Fibroblast of lung (primary cell): ENCODE results near the gene C11orf24.

Experiments
- EZH2 ChIP-seq: IDR thresholded peaks from 2 replicates; pipeline ENCODE4 v1.5.1; 2012; ENCODE audit warnings: low read length, control low read depth, mild to moderate bottlenecking; ENCODE audit errors: missing control alignments
- TF ChIP-seq, protein P1 (sequence below), 2 donors: IDR thresholded peaks in 1 of 2; conservative IDR thresholded peaks in 1 of 2; 1 replicate in 1 of 2; 2 replicates in 1 of 2; pipeline ENCODE4 v1.5.1; 2011 to 2012; ENCODE audit warnings: low read length in 2 of 2, control low read depth in 1 of 2, inconsistent platforms in 1 of 2, low read depth in 1 of 2, mild to moderate bottlenecking in 1 of 2

DNA sequence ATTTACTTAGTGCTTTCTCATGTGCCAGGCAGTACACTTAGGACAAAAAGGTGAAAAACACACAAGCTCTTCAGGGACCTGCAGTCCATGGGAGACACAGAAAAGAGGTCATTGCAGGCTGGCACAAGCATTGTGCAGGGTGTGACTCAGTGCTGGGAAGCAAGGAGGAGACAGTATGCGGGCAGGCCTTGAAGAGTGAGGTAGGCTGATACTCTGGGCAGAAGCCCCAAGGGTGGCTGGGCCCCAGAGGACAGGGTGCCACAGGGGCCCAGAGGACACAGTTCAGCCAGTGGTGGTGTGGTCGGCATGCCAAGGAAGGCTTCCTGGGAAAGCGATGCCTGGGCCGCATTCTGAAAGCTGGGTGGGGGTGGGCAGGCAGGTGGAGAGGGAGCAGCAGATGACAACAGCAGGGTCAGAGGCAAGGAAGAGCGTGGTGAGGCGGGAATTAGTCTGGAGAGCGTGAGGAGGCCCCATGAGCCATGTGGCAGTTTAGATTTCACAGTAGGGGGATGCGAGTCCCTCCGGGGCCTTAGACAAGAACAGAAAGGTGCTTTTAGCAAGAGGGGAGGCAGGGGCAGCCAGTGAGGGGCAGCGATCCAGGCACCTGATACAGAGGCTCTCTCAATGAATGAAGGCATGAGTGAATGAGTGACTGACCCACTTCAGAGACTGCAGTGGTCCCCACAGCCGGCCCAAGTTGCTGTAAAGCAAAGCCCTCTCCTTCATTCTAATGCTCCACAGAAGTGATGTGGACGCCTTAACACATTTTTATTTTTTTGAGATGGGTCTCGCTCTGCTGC is 6.8 kb downstream of the C11orf24 start:
- TF ChIP-seq, protein P1, sequence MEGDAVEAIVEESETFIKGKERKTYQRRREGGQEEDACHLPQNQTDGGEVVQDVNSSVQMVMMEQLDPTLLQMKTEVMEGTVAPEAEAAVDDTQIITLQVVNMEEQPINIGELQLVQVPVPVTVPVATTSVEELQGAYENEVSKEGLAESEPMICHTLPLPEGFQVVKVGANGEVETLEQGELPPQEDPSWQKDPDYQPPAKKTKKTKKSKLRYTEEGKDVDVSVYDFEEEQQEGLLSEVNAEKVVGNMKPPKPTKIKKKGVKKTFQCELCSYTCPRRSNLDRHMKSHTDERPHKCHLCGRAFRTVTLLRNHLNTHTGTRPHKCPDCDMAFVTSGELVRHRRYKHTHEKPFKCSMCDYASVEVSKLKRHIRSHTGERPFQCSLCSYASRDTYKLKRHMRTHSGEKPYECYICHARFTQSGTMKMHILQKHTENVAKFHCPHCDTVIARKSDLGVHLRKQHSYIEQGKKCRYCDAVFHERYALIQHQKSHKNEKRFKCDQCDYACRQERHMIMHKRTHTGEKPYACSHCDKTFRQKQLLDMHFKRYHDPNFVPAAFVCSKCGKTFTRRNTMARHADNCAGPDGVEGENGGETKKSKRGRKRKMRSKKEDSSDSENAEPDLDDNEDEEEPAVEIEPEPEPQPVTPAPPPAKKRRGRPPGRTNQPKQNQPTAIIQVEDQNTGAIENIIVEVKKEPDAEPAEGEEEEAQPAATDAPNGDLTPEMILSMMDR (conservative IDR thresholded peaks at IDR 0.05 in 1 of 2, IDR thresholded peaks at IDR 0.05 in 1 of 2; ENCODE audit: low read depth in 1 of 2, low read length in 2 of 2), result no peak
- TF ChIP-seq EZH2, result no peak
